NCI-H2196 treated with DMSO at 0.1 percent for 48 hours (cell line): ENCODE results near the gene PPT2.
"Not testable (repeated sequence)": the region's sequence is repeated elsewhere in the genome, so short reads cannot be mapped to it uniquely, and the experiment has no call there.

ENCODE experiments used
- DNase-seq: peaks from one replicate; lab custom pipeline; 2025; ENCODE audit not compliant: unreplicated experiment; lab: John Stamatoyannopoulos, UW

Gene PPT2

GRCh38 chr6:32175711-32176475 is 22.0 kb downstream of the PPT2 start, which contains the start of gene AGPAT1:
Gene AGPAT1 (minus strand): TSS chr6:32176084. CDS start chr6:32171496, 4,588 bp downstream.
- DNase-seq: peak; percentile 86

- DNase-seq: peak; percentile 63
These were observed 22.7 kb downstream of the PPT2 start for GRCh38 chr6:32176476-32177182.

GRCh38 chr6:32177183-32177787 is 23.3 kb downstream of the PPT2 start:
- DNase-seq: peak; percentile 74

- peak; percentile 99 for DNase-seq
These were observed 24.0 kb downstream of the PPT2 start, which contains the start of gene RNF5 for GRCh38 chr6:32177788-32178546. Gene RNF5 (plus strand): TSS chr6:32178405. CDS start chr6:32178512, 107 bp downstream.

GRCh38 chr6:32178547-32179440 is 24.9 kb downstream of the PPT2 start:
- DNase-seq: no peak

- no peak for DNase-seq
These were observed 25.9 kb downstream of the PPT2 start for GRCh38 chr6:32179766-32180405.

- no peak for DNase-seq
These were observed 27.3 kb downstream of the PPT2 start for GRCh38 chr6:32181148-32181702.

- DNase-seq: no peak
These were observed 28.1 kb downstream of the PPT2 start for GRCh38 chr6:32181915-32182529.

GRCh38 chr6:32182555-32182981 is 28.6 kb downstream of the PPT2 start:
- DNase-seq: no peak

- no peak for DNase-seq
These were observed 29.1 kb downstream of the PPT2 start for GRCh38 chr6:32183030-32183429.

GRCh38 chr6:32183483-32184083 is 29.6 kb downstream of the PPT2 start:
- no peak for DNase-seq

GRCh38 chr6:32184084-32184640 is 30.2 kb downstream of the PPT2 start, which contains the start of gene AGER:
Gene AGER (minus strand): TSS chr6:32184253. CDS start chr6:32184222, 31 bp downstream.
- no peak for DNase-seq

- DNase-seq: not testable (repeated sequence)
These were observed 31.8 kb downstream of the PPT2 start for GRCh38 chr6:32185681-32186131.

GRCh38 chr6:32186151-32186840 is 32.4 kb downstream of the PPT2 start:
- not testable (repeated sequence) for DNase-seq

GRCh38 chr6:32187009-32187709 is 33.2 kb downstream of the PPT2 start:
- no peak for DNase-seq

GRCh38 chr6:32187725-32188380 is 33.9 kb downstream of the PPT2 start:
- not testable (repeated sequence) for DNase-seq
